Measurements from ENCODE around the gene HMCN2.
A peak's percentile ranks its signal among the peaks of the same experiment; 100 is the strongest.

Gene HMCN2

DNA sequence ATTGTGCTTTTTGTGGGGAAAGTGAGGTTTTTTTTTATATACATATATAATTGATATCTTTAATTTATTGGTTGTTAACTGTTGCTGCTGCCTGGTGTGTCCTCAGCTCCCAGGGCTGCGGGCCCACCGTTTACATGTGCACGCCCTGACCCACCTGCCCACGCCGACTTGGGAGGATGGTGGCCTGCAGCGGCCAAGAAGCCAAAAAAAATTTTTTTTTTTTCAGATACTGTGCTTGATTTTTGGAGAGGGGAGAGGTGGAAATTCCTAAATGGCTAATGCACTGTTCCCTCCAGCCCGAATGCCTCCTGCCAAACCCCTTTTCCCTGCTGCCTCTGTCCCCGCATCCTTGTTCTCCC lies 32.0 kb upstream of the HMCN2 start:
- H3K4me3 ChIP-seq (ENCODE audit: low read depth, low read length), result no peak overlapping the region
- no peaks in the 10 kb centered on the region; the same call in 1 of the 2 replicates for H3K9me3 ChIP-seq
- H3K27me3 ChIP-seq, result no peaks in the 10 kb centered on the region
- TF ChIP-seq, protein P1, sequence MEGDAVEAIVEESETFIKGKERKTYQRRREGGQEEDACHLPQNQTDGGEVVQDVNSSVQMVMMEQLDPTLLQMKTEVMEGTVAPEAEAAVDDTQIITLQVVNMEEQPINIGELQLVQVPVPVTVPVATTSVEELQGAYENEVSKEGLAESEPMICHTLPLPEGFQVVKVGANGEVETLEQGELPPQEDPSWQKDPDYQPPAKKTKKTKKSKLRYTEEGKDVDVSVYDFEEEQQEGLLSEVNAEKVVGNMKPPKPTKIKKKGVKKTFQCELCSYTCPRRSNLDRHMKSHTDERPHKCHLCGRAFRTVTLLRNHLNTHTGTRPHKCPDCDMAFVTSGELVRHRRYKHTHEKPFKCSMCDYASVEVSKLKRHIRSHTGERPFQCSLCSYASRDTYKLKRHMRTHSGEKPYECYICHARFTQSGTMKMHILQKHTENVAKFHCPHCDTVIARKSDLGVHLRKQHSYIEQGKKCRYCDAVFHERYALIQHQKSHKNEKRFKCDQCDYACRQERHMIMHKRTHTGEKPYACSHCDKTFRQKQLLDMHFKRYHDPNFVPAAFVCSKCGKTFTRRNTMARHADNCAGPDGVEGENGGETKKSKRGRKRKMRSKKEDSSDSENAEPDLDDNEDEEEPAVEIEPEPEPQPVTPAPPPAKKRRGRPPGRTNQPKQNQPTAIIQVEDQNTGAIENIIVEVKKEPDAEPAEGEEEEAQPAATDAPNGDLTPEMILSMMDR (IDR thresholded peaks at IDR 0.05; ENCODE audit: low read depth, low read length), result no peak
- H3K4me1 ChIP-seq, result peaks cover 6% of the 10 kb centered on the region
- no peak for DNase-seq
- peaks cover 65% of the 10 kb centered on the region for H3K36me3 ChIP-seq

DNA sequence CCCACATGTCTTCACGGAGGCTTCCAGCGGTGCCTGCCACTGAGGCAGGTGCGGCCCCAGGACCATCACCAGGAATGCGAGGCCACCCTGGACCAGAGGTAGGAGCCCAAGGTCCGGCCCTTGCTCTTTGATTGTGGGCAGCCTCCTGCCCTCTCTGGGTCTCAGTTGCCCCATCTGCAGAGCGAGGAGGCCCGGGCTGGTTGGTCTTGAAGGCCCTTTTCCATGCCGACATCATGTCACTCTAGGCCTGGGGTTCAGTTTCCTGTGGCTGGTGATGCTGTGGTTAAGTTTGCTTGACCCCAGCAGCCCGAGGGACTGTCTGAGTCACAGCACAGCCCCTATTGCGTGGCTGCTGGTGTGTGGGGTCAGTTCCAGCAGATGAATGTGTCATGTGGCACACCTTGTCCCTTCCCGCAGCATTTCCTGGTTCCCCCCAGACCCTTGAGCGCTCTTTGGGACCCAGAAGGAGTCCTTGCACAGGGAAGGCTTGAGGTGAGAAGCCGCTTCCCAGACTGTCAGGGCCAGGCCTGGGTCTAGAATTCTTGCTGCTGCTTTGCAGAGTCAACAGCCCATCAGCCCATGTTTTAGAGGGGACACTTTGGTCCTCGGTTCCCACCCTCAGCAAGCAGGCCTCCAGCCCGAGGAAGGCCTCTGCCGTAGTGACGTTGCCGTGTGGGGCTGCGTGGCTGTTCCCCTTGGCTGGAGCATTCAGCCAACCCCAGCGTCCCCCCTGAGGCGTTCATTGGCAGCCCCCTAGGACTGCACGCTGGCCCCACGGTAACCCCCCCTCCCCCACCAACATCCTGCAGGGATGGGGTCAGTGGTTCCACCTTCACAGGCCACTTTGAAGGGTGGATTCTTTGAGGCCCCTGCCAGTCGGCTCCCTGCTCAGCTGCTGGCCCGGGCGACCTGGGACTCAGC lies 31.0 kb upstream of the HMCN2 start:
- Histone ChIP-seq H3K4me1 (peaks cover 8% of the 10 kb centered on the region), H3K9me3 (no peaks in the 10 kb centered on the region), H3K4me3 (ENCODE audit: low read depth, low read length) (no peak overlapping the region), H3K36me3 (peaks cover 56% of the 10 kb centered on the region), H3K27me3 (no peaks in the 10 kb centered on the region)
- TF ChIP-seq, protein P1 (IDR thresholded peaks at IDR 0.05; ENCODE audit: low read depth, low read length), result no peak
- DNase-seq, result no peak

DNA sequence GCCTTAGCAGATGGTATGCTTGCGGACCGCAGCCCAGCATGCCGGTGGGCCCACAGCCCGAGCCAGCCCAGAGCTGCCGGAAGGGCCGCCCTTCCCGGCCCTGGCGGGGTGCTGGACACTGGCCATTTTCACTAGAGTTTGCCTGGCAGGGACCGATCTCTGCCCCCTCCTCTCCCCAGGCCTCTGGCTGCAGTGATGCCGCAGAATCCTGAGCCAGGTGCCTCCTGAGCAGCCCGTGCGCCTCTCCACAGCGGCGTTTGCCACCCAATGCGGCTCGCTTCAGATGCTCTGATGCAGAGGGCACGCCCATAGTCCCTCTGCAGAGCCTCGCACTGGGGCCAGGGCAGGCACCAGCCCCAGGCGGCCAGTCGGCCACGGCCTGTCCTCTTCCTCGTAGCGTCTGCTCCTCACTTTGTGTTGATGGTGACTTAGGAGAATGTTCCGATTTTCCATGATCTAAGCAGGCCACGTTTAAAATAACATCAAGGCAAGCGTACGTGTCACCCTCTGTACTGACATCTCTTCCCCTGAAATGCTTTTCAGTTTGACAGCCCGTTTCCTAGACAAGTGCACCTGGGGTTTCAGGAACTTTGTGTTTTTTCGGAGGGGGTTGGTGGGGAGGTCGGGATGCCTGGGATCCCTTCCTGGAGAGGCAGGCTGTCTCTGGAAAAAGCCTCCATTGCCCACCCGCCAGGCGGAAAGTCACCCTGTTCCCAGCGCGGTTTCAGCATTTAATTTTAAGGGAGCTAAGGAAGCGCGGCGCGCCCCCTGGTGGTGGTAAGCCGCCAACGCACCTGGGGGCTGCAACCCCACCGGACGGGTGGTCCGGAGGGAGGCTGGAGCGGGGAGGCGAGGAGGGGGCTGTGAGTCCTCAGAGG lies 29.8 kb upstream of the HMCN2 start:
- H3K36me3 ChIP-seq, result peaks cover 49% of the 10 kb centered on the region
- H3K27me3 ChIP-seq, result no peaks in the 10 kb centered on the region
- H3K4me3 ChIP-seq (ENCODE audit: low read depth, low read length), result no peak overlapping the region
- TF ChIP-seq, protein P1 (IDR thresholded peaks at IDR 0.05; ENCODE audit: low read depth, low read length), result peak; percentile 95
- H3K9me3 ChIP-seq, result no peaks in the 10 kb centered on the region
- H3K4me1 ChIP-seq, result peaks cover 19% of the 10 kb centered on the region
- peak; percentile 79 for DNase-seq

DNA sequence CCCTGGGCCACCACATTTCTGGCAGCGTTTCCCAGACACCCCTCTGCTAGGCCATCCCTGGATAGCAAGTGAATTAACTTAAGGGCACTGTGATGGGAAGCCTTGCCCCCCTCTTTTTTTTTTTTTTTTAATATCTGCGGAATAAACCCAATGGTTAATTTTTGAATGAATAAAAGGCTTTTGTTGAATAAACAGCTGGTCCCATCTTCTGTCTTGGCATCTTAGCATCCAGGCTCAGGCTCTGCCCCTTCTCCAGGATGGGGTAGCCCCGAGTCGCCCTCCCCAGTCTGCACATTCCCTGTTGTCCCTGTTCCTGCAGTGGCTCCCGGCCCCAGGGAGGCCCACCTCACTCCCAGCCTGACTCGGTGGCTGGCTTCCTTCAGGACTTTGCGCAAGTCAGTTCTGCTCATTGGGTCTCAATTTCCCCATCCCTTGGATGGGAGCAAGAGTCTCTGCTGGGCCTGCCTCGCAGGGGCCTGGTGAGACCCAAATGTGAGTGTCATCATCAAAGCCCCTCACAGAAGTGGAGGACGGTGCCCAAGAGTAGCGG lies 29.0 kb upstream of the HMCN2 start:
- Histone ChIP-seq H3K27me3 (no peaks in the 10 kb centered on the region), H3K4me3 (ENCODE audit: low read depth, low read length) (no peak overlapping the region), H3K9me3 (no peaks in the 10 kb centered on the region), H3K4me1 (peaks cover 21% of the 10 kb centered on the region), H3K36me3 (peaks cover 46% of the 10 kb centered on the region)
- no peak for DNase-seq
- TF ChIP-seq, protein P1 (IDR thresholded peaks at IDR 0.05; ENCODE audit: low read depth, low read length), result no peak

DNA sequence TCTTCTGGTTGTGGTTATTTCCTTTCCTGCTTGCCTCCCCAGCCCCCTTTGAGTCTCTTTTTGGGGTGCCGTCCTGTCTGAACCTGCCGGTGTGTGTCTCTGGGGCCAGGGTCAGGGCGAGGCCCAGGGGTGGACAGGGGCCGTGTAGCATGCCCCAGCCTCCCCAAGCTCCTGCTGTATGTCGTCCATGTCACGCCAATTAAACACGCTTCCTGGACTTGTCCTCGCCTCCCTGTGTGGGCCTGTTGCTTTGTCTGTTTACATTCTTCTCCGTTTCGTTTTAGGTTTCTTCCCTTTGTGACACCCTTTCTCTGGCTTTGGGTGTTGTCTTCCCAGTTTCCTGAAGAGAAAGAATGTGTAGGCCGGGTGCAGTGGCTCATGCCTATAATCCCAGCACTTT lies 28.5 kb upstream of the HMCN2 start:
- no peaks in the 10 kb centered on the region for H3K27me3 ChIP-seq
- no peak for DNase-seq
- no peak overlapping the region for H3K4me3 ChIP-seq (ENCODE audit: low read depth, low read length)
- H3K36me3 ChIP-seq, result peaks cover 43% of the 10 kb centered on the region
- TF ChIP-seq, protein P1 (IDR thresholded peaks at IDR 0.05; ENCODE audit: low read depth, low read length), result no peak
- peaks cover 21% of the 10 kb centered on the region for H3K4me1 ChIP-seq
- H3K9me3 ChIP-seq, result no peaks in the 10 kb centered on the region

Data from BE2C (cell line).